Breast epithelium (tissue), 4 donors: ENCODE data around the gene PLAAT4. TPM values are rescaled to one million over a fixed set of nuclear protein-coding genes. Genes with fewer than 3 reads are reported as not detected.
A peak's percentile ranks its signal among the peaks of the same experiment; 100 is the strongest.

Source experiments
- DNase-seq, 2 donors: peaks; one replicate each; pipeline ENCODE4 v3.0.0-alpha.2; 2019; ENCODE audit warnings: low spot score in 2 of 2
- H3K27ac ChIP-seq, 2 donors: fragments of 200-600 bp; sonication (generic) in 1 of 2; one replicate each; pipeline ENCODE4 v1.5.1; 2016 to 2019; ENCODE audit warnings: mild to moderate bottlenecking in 1 of 2
- H3K27me3 ChIP-seq, 2 donors: fragments of 200-600 bp; sonication (generic) in 1 of 2; one replicate each; pipeline versions ENCODE4 v1.5.1 to v1.6.0; 2017 to 2019; ENCODE audit warnings: control low read depth in 1 of 2, mild to moderate bottlenecking in 1 of 2
- H3K36me3 ChIP-seq: fragments of 200-600 bp; one replicate; pipeline ENCODE4 v1.5.1; 2019
- H3K4me1 ChIP-seq, 2 donors: fragments of 200-600 bp; sonication (generic); one replicate each; pipeline ENCODE4 v1.5.1; 2016 to 2019; ENCODE audit warnings: control low read depth in 1 of 2
- H3K4me3 ChIP-seq, 3 donors: fragments of 200-600 bp; sonication (generic); 1 replicate in 2 of 3; 2 replicates in 1 of 3; pipeline ENCODE4 v1.5.1; 2016 to 2019; ENCODE audit warnings: mild to moderate bottlenecking in 3 of 3, moderate library complexity in 2 of 3
- H3K9me3 ChIP-seq, 2 donors: fragments of 200-600 bp; sonication (generic) in 1 of 2; one replicate each; pipeline ENCODE4 v1.5.1; 2016 to 2019; ENCODE audit warnings: control low read depth in 1 of 2
- CTCF ChIP-seq, 3 donors: fragments of 450-650 bp; IDR thresholded peaks; one replicate each; pipeline ENCODE4 v1.5.1; 2016 to 2017; ENCODE audit warnings: antibody characterized with exemption in 3 of 3, mild to moderate bottlenecking in 3 of 3, moderate library complexity in 3 of 3
- POLR2A ChIP-seq: fragments of 450-650 bp; IDR thresholded peaks from one replicate; pipeline ENCODE4 v1.6.1; 2016; ENCODE audit warnings: antibody characterized with exemption, mild to moderate bottlenecking, moderate library complexity
- POLR2AphosphoS5 ChIP-seq, 3 donors: sonication (generic); formaldehyde crosslinking; IDR thresholded peaks; one replicate each; pipeline ENCODE4 v1.6.1; 2017; ENCODE audit warnings: antibody characterized with exemption in 3 of 3
- intact Hi-C: fragments of 100-400 bp; cut with DNase I; formaldehyde crosslinking; loops from one replicate; pipeline ENCODE4 v1.15.1; 2023; ENCODE audit warnings: low total_unique reads
- total RNA-seq, 3 donors: library from RNA; depleted of rRNA; stranded (reverse); fragments of >200 nt; gene quantifications; one replicate each; pipeline ENCODE4 v1.1.0, GENCODE V29; 2016

PLAAT4 gene
- total RNA-seq, 3 donors from 2014 or later, result 13.9 to 100.0 (median 95.3) TPM

GRCh38 chr11:63501236-63501635 is 35.4 kb upstream of the PLAAT4 start:
- intact Hi-C loops, result no loop called here
- H3K4me3 ChIP-seq, result no peak overlapping the region

GRCh38 chr11:63502252-63502820 is 34.3 kb upstream of the PLAAT4 start:
- H3K9me3 ChIP-seq, result peaks cover 0 to 11% of the 10 kb centered on the region in 2 donors
- TF ChIP-seq POLR2AphosphoS5 (IDR thresholded peaks at IDR 0.05) (no peak), CTCF (IDR thresholded peaks at IDR 0.05) (no peak), POLR2A (no peak)
- H3K27me3 ChIP-seq, result no peaks in the 10 kb centered on the region
- H3K4me3 ChIP-seq, result no peak overlapping the region
- no peaks in the 10 kb centered on the region for H3K4me1 ChIP-seq
- intact Hi-C loops, result no loop called here
- no peak for DNase-seq
- H3K36me3 ChIP-seq, result no peaks in the 10 kb centered on the region
- H3K27ac ChIP-seq, result no peak overlapping the region

More at GRCh38 chr11:63501236-63501635, 35.4 kb upstream of the PLAAT4 start:
- no peak for TF ChIP-seq POLR2A
- TF ChIP-seq CTCF (IDR thresholded peaks at IDR 0.05), result no peak
- TF ChIP-seq POLR2AphosphoS5 (IDR thresholded peaks at IDR 0.05), result no peak
- H3K27ac ChIP-seq, result no peak overlapping the region
- no peaks in the 10 kb centered on the region for H3K36me3 ChIP-seq
- H3K4me1 ChIP-seq, result no peaks in the 10 kb centered on the region
- peaks cover 0 to 11% of the 10 kb centered on the region in 2 donors for H3K9me3 ChIP-seq
- no peaks in the 10 kb centered on the region for H3K27me3 ChIP-seq
- DNase-seq, result no peak

GRCh38 chr11:63503492-63503891 is 33.1 kb upstream of the PLAAT4 start:
- no peak for DNase-seq
- no peaks in the 10 kb centered on the region for H3K36me3 ChIP-seq
- intact Hi-C loops, result no loop called here

GRCh38 chr11:63504054-63504453 is 32.6 kb upstream of the PLAAT4 start:
- Histone ChIP-seq H3K27ac (no peak overlapping the region), H3K4me1 (no peaks in the 10 kb centered on the region), H3K36me3 (no peaks in the 10 kb centered on the region), H3K4me3 (no peak overlapping the region), H3K27me3 (no peaks in the 10 kb centered on the region), H3K9me3 (peaks cover 0 to 11% of the 10 kb centered on the region in 2 donors)
- DNase-seq, result no peak
- intact Hi-C loops, result no loop called here
- TF ChIP-seq POLR2A, result no peak
- no peak for TF ChIP-seq POLR2AphosphoS5 (IDR thresholded peaks at IDR 0.05)
- TF ChIP-seq CTCF (IDR thresholded peaks at IDR 0.05), result no peak

More at GRCh38 chr11:63503492-63503891, 33.1 kb upstream of the PLAAT4 start:
- Histone ChIP-seq H3K27me3 (no peaks in the 10 kb centered on the region), H3K4me1 (no peaks in the 10 kb centered on the region), H3K4me3 (no peak overlapping the region), H3K27ac (no peak overlapping the region), H3K9me3 (peaks cover 0 to 11% of the 10 kb centered on the region in 2 donors)
- TF ChIP-seq POLR2AphosphoS5 (IDR thresholded peaks at IDR 0.05), result no peak
- TF ChIP-seq CTCF (IDR thresholded peaks at IDR 0.05), result no peak
- TF ChIP-seq POLR2A, result no peak

GRCh38 chr11:63504933-63505586 is 31.5 kb upstream of the PLAAT4 start:
- intact Hi-C loops, result no loop called here
- Histone ChIP-seq H3K4me1 (no peaks in the 10 kb centered on the region), H3K27ac (no peak overlapping the region), H3K27me3 (no peaks in the 10 kb centered on the region), H3K9me3 (peaks cover 0 to 8% of the 10 kb centered on the region in 2 donors), H3K36me3 (no peaks in the 10 kb centered on the region), H3K4me3 (no peak overlapping the region)
- peak in 1 of 2 donors; percentile 66 for DNase-seq
- TF ChIP-seq POLR2A (no peak), POLR2AphosphoS5 (IDR thresholded peaks at IDR 0.05) (no peak), CTCF (IDR thresholded peaks at IDR 0.05) (no peak)
